ENCODE data around the gene LIF. TPM values are rescaled to one million over a fixed set of nuclear protein-coding genes. Genes with fewer than 3 reads are reported as not detected.

Gene LIF
- polyA plus RNA-seq, 2 of the 4 experiments (the other 2 are of a cell fraction): 40.7 to 54.5 TPM

DNA sequence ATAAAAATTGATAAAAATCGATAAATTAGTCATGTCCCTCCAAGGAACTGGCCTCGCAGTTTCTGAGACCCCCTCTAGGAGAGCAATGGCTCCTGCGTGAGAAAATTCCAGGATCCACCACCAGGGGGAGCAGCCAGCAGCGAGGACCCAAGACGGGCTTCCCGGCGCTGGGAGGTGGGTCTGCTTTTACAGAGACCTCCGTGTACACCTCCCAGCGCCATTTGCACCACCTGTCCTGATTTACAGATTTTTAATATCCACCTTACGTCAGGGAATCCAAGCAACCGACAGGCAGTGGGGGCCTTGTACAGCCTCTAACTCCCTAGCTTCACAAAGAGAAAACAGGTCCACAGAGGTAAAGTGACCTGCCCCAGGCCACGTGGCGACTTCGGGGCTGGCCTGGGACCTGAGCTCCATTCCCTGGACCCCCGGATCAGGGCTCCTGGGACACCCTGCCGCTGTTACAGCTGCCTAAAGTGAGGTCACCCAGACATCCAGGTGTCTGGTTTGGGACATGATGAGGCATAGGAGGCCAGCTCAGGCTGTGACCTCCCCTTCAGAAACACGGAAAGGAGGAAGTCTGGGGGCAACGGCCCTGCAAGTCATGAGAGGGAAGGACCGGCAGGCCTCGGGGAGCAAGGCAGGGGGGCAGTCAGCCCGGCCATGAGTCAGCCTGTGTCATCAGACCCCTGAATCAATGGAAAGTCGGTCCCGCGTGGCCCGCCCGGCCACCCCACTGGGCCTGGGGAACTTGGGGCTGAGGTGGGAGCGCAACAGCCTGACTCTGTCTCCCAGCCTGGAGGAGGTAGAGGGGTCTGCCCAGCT, 16.6 kb upstream of the LIF start (continued):
- peak; percentile 73; the same call in 1 of the 2 replicates for TF ChIP-seq HOXB13 (CRISPR knock-in tag; IDR thresholded peaks at IDR 0.05; ENCODE audit: low read depth)
- TF ChIP-seq CEBPB (IDR thresholded peaks at IDR 0.05): no peak
- TF ChIP-seq MAX (IDR thresholded peaks at IDR 0.05): peak; percentile 53; the same call in 1 of the 2 replicates
- peak; percentile 48 to 52; a peak in 4 of 5 replicates for TF ChIP-seq RAD21 (conservative IDR thresholded peaks at IDR 0.05 in 1 of 2, IDR thresholded peaks at IDR 0.05 in 1 of 2)

DNA sequence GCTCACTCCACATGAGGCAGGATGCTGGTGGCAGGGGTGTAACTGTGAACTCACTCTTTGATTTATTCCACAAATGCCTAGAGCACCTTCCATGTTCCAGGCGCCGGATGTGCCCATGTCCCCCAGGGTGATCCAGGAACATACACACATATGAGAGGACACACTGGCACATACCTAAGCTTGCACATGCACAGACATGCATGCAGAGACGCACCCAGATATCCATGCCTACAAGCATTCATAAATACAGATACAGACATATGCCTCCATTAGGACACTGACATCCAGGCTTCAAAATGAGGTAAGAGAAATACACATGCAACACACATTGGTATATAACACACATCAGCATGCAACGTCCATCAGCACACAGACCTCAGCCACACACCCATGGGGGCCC, 15.6 kb upstream of the LIF start:
- ChIA-PET CTCF (interaction anchor here (0.8 to 4.8 kb wide), 6 partner anchors 38 to 154 kb away, joined by 3 to 25 read pairs (median 6); partner anchors contain the start of genes CCDC157, RNF215 and SF3A1), POLR2A (no interaction called here)
- H3K4me1 ChIP-seq: peaks cover 57% of the 10 kb centered on the region
- peak overlapping the region; percentile 99 to 100 for H3K27ac ChIP-seq
- DNase-seq (ENCODE audit: low read depth in 1 of 2, low spot score in 1 of 2) (no peak), ATAC-seq (no peak), FAIRE-seq (no peak)
- TF ChIP-seq MAFK (IDR thresholded peaks at IDR 0.05; ENCODE audit: partially characterized antibody) (no peak), BCL3 (IDR thresholded peaks at IDR 0.05) (no peak), RAD21 (conservative IDR thresholded peaks at IDR 0.05 in 1 of 2, IDR thresholded peaks at IDR 0.05 in 1 of 2) (no peak), MYC (IDR thresholded peaks at IDR 0.05; ENCODE audit: borderline replicate concordance, low read length) (no peak), ZNF302 (CRISPR knock-in tag; IDR thresholded peaks at IDR 0.05) (no peak), JUNB (IDR thresholded peaks at IDR 0.05) (no peak), HEYL (CRISPR knock-in tag; IDR thresholded peaks at IDR 0.05) (no peak), ESRRA (IDR thresholded peaks at IDR 0.05; ENCODE audit: borderline replicate concordance, low read length) (no peak), EHF (CRISPR knock-in tag; IDR thresholded peaks at IDR 0.05) (no peak), NR3C1 (IDR thresholded peaks at IDR 0.05) (no peak), POLR2AphosphoS2 (conservative IDR thresholded peaks at IDR 0.05; ENCODE audit: low read length) (no peak), SREBF2 (IDR thresholded peaks at IDR 0.05) (no peak), CEBPB (IDR thresholded peaks at IDR 0.05) (no peak)
- no peak overlapping the region; the same call in 2 of the 3 replicates for H3K4me2 ChIP-seq
- 100% methylated on average over 2 of the region's 4 CpGs for WGBS (ENCODE audit: missing lambda C conversion rate)
- H3K9me3 ChIP-seq: no peaks in the 10 kb centered on the region
- H3K4me3 ChIP-seq: no peak overlapping the region

DNA sequence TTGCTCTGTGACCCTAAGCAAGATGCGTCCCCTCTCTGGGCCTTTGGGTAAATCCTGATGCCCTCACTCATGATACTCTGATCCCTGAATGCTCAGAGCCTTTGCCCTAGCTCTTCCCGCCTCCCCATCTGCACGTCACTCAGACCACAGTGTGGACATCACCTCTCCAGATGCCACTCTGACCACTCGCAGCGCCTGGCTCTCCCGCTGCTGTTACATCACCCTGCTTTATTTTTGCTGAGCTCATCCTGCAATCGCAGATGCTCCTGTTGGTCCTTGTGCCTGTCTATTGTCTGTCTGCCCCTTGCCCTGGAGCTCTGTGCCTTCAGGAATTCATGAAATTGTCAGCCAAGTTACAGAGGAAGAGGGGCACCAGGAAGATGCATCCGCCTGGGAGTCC, 14.6 kb upstream of the LIF start:
- Histone ChIP-seq H3K9me3 (no peaks in the 10 kb centered on the region), H3K27ac (peak overlapping the region; percentile 99 to 100), H3K4me1 (peaks cover 57% of the 10 kb centered on the region), H3K4me3 (no peak overlapping the region), H3K4me2 (peak overlapping the region; percentile 39)
- POLR2A ChIA-PET: no interaction called here
- WGBS (ENCODE audit: missing lambda C conversion rate): 38% methylated on average over 8 of the region's 8 CpGs
- peak in 1 of 2 experiments; percentile 89 for DNase-seq (ENCODE audit: low read depth in 1 of 2, low spot score in 1 of 2)
- CTCF ChIA-PET: interaction anchor here (0.8 to 4.8 kb wide), 10 partner anchors 10 to 169 kb away, joined by 3 to 25 read pairs (median 4); partner anchors contain the start of gene RNF215
- ATAC-seq: peak; percentile 5 to 24; a peak in 3 of 6 replicates
- no peak for FAIRE-seq
- TF ChIP-seq MAFK (IDR thresholded peaks at IDR 0.05; ENCODE audit: partially characterized antibody) (peak; percentile 92), TFCP2L1 (CRISPR knock-in tag; IDR thresholded peaks at IDR 0.05) (no peak), RAD21 (conservative IDR thresholded peaks at IDR 0.05 in 1 of 2, IDR thresholded peaks at IDR 0.05 in 1 of 2) (no peak), MAX (IDR thresholded peaks at IDR 0.05) (peak; percentile 32; the same call in 1 of the 2 replicates), NFE2L2 (conservative IDR thresholded peaks at IDR 0.05; ENCODE audit: low read length) (peak; percentile 64), ZC3H11A (IDR thresholded peaks at IDR 0.05) (no peak), CEBPB (IDR thresholded peaks at IDR 0.05) (peak in 1 of 2 experiments; percentile 65; a peak in 2 of 4 replicates)

- WGBS (ENCODE audit: missing lambda C conversion rate): 81% methylated on average over 8 of the region's 8 CpGs
- DNase-seq (ENCODE audit: low read depth in 1 of 2, low spot score in 1 of 2) (no peak), ATAC-seq (no peak), FAIRE-seq (no peak)
- ChIA-PET POLR2A (no interaction called here), CTCF (interaction anchor here (0.8 to 2.3 kb wide), 10 partner anchors 8 to 169 kb away, joined by 3 to 8 read pairs (median 4); partner anchors contain the start of gene RNF215)
- TF ChIP-seq HOXB13 (CRISPR knock-in tag; IDR thresholded peaks at IDR 0.05; ENCODE audit: low read depth): no peak
- no peak for TF ChIP-seq JUN (IDR thresholded peaks at IDR 0.05)
- TF ChIP-seq, protein P1, sequence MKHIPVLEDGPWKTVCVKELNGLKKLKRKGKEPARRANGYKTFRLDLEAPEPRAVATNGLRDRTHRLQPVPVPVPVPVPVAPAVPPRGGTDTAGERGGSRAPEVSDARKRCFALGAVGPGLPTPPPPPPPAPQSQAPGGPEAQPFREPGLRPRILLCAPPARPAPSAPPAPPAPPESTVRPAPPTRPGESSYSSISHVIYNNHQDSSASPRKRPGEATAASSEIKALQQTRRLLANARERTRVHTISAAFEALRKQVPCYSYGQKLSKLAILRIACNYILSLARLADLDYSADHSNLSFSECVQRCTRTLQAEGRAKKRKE (CRISPR knock-in tag; IDR thresholded peaks at IDR 0.05; ENCODE audit: low read depth): peak; percentile 24; the same call in 1 of the 2 replicates
- Histone ChIP-seq H3K27ac (peak overlapping the region; percentile 99 to 100), H3K4me3 (no peak overlapping the region), H3K9me3 (no peaks in the 10 kb centered on the region), H3K4me1 (peaks cover 57% of the 10 kb centered on the region), H3K4me2 (peak overlapping the region; percentile 39; the same call in 2 of the 3 replicates)
These were observed 14.1 kb upstream of the LIF start for GRCh38 chr22:30260682-30261081.

Measured in A549 (cell line).